Activated T-helper 1 cell treated with anti-CD3 and anti-CD28 coated beads, Interleukin-12 subunit alpha, Interleukin-12 subunit beta, Interleukin-2, Interleukin-4 antibody, amounts not matched to agents 30 ng/mL and 10 ng/mL and 1 ng/mL, durations not matched to agents 14 hours and 24 hours and 36 hours (primary cell): Measurements from ENCODE around the gene ZNF23. TPM values are rescaled to one million over a fixed set of nuclear protein-coding genes. Genes with fewer than 3 reads are reported as not detected.
A peak's percentile ranks its signal among the peaks of the same experiment; 100 is the strongest.

Experiments
- DNase-seq: peaks from one replicate; pipeline ENCODE4 v3.0.0; 2021; ENCODE audit warnings: low spot score
- H3K27ac Mint-ChIP-seq: one replicate; pipeline ENCODE4 v1.8.0; 2021; ENCODE audit warnings: mild to moderate bottlenecking, mixed read lengths
- H3K27me3 Mint-ChIP-seq: one replicate; pipeline ENCODE4 v1.8.0; 2022; ENCODE audit warnings: mild to moderate bottlenecking, moderate library complexity, mixed read lengths; ENCODE audit not compliant: insufficient read depth
- H3K36me3 Mint-ChIP-seq: one replicate; pipeline ENCODE4 v1.8.0; 2021; ENCODE audit warnings: low read depth, mixed read lengths
- H3K4me1 Mint-ChIP-seq: one replicate; pipeline ENCODE4 v1.8.0; 2021; ENCODE audit warnings: low read depth, mixed read lengths
- H3K4me3 Mint-ChIP-seq: one replicate; pipeline ENCODE4 v1.8.0; 2021; ENCODE audit warnings: mild to moderate bottlenecking, moderate library complexity, mixed read lengths
- H3K9me3 Mint-ChIP-seq: one replicate; pipeline ENCODE4 v1.8.0; 2021; ENCODE audit warnings: mixed read lengths
- intact Hi-C: fragments of 100-400 bp; cut with micrococcal nuclease; formaldehyde crosslinking; loops from one replicate; pipeline ENCODE4 v1.15.1; 2024
- total RNA-seq: library from RNA; stranded (reverse); gene quantifications from 2 replicates; pipeline ENCODE4 v1.2.3, GENCODE V29; 2022

The ZNF23 gene
- total RNA-seq, 1 donor from 2014 or later, result 6.4 TPM

DNA sequence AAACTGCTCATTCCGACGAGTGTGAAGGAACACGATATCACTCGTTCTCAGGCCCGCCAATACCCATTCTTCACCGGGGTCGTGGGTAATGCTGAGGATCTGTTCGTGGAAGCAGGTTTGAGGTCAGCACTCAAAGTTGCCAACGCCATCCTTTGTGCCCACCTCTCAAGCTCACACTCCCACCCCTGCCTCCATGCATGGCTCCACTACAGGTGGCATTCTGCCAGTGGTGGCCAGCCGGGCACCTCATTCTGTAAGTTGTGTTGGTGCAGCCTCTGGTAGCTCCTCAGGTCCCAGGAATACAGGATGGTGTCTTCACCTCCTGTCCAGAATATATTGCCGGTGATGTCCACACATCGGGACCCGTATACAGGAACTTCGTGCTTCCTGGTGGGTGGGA lies 30.9 kb downstream of the ZNF23 start:
- no peak for DNase-seq
- intact Hi-C loops, result no loop called here
- Mint-ChIP-seq H3K4me3 (no peak overlapping the region), H3K4me1 (no peaks in the 10 kb centered on the region), H3K36me3 (no peaks in the 10 kb centered on the region), H3K27ac (no peak overlapping the region), H3K27me3 (peaks cover 10% of the 10 kb centered on the region), H3K9me3 (no peaks in the 10 kb centered on the region)

- Mint-ChIP-seq H3K27me3 (peaks cover 11% of the 10 kb centered on the region), H3K4me1 (no peaks in the 10 kb centered on the region), H3K36me3 (no peaks in the 10 kb centered on the region), H3K4me3 (no peak overlapping the region), H3K27ac (no peak overlapping the region), H3K9me3 (no peaks in the 10 kb centered on the region)
- no peak for DNase-seq
- intact Hi-C loops, result no loop called here
Measured at GRCh38 chr16:71430744-71431143, 31.3 kb downstream of the ZNF23 start.

GRCh38 chr16:71429581-71429980 lies 32.5 kb downstream of the ZNF23 start:
- no peaks in the 10 kb centered on the region for H3K9me3 Mint-ChIP-seq
- no peak overlapping the region for H3K4me3 Mint-ChIP-seq
- peaks cover 21% of the 10 kb centered on the region for H3K27me3 Mint-ChIP-seq
- H3K27ac Mint-ChIP-seq, result no peak overlapping the region
- no peaks in the 10 kb centered on the region for H3K36me3 Mint-ChIP-seq
- DNase-seq, result no peak
- intact Hi-C loops, result no loop called here
- no peaks in the 10 kb centered on the region for H3K4me1 Mint-ChIP-seq

DNA sequence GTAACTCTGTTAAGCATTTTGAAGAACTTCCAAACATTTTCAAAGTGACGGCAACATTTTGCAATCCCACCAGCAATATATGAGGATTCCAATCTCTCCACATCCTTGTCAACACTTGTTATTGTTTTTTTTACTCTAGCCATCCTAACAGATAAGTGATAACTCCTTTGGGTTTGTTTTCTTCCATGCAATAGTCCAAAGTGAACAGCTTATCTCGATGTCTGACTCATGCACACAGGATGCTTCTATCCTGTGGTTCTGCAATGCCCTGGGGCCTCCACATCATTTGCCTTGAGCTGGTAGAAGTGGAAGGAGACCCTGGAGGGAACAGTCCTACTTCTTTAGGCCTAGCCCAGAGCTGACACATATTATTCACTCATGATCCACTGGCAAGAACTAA lies 33.2 kb downstream of the ZNF23 start:
- DNase-seq, result no peak
- no peak overlapping the region for H3K27ac Mint-ChIP-seq
- intact Hi-C loops, result no loop called here
- no peak overlapping the region for H3K4me3 Mint-ChIP-seq
- H3K9me3 Mint-ChIP-seq, result no peaks in the 10 kb centered on the region
- H3K27me3 Mint-ChIP-seq, result peaks cover 26% of the 10 kb centered on the region
- H3K36me3 Mint-ChIP-seq, result no peaks in the 10 kb centered on the region
- no peaks in the 10 kb centered on the region for H3K4me1 Mint-ChIP-seq

DNA sequence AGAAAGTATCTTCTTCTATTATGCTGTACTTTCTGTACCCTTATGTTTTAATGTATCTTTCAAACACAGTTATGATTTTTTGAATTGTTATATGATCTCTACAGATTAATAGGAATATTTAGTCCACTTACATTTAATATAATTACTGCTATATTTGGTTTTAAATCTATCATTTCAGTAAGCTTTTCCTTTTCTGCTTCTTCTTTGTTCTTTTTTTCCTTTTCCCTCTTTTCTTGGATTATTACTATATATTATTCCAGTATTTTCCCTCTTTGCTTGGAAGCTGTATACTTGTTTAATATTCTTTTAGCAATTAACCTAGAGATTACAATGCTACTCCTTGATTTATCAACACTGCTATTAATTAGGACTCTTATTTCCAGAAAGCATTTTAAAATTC lies 33.7 kb downstream of the ZNF23 start:
- Mint-ChIP-seq H3K27me3 (peaks cover 26% of the 10 kb centered on the region), H3K9me3 (no peaks in the 10 kb centered on the region), H3K36me3 (no peaks in the 10 kb centered on the region), H3K4me1 (no peaks in the 10 kb centered on the region), H3K4me3 (no peak overlapping the region), H3K27ac (no peak overlapping the region)
- intact Hi-C loops, result no loop called here
- no peak for DNase-seq

GRCh38 chr16:71426880-71427615 lies 35.0 kb downstream of the ZNF23 start:
- DNase-seq, result no peak
- Mint-ChIP-seq H3K36me3 (no peaks in the 10 kb centered on the region), H3K4me1 (no peaks in the 10 kb centered on the region), H3K4me3 (no peak overlapping the region), H3K27ac (no peak overlapping the region), H3K27me3 (peaks cover 26% of the 10 kb centered on the region), H3K9me3 (no peaks in the 10 kb centered on the region)
- intact Hi-C loops, result no loop called here

DNA sequence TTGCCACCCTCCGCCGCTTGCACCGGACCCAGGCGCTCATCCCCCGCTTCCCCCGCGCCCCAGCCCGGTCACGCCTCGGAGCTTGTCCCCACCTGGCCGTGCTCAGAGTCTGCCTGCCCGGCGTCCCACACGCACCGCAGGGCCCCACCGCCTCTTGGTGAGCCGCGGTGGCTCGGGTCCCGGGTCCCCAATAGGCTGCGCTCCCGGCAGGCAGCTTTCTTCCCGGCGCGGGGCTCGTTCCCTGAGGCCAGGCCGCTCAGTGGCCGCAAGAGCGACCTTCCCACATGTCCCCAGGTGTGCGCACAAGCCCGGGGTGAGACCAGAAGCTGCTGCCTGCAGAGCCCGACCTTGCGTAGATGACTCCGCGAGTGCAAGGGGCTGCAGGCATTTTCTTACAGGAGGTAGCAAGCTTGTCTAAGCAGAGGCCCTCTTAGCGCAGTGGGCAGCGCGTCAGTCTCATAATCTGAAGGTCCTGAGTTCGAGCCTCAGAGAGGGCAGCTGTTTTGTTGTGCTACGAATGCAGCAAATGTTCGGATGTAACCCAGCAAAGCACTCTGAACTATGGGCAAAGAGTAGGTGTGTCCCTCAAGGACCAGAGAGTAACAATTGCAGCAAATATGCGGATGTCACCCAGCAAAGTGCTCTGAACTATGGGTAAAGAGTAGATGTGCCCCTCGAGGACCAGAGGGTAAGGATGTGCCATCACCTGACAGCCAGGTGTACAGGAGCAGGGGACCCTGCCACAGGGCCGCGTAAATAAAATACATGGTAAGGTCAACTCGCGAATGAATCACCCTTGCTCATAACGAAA lies 35.8 kb downstream of the ZNF23 start:
- no peaks in the 10 kb centered on the region for H3K36me3 Mint-ChIP-seq
- intact Hi-C loops, result no loop called here
- H3K27me3 Mint-ChIP-seq, result peaks cover 29% of the 10 kb centered on the region
- no peaks in the 10 kb centered on the region for H3K9me3 Mint-ChIP-seq
- no peak overlapping the region for H3K4me3 Mint-ChIP-seq
- no peak overlapping the region for H3K27ac Mint-ChIP-seq
- no peaks in the 10 kb centered on the region for H3K4me1 Mint-ChIP-seq
- no peak for DNase-seq

- Mint-ChIP-seq H3K4me1 (no peaks in the 10 kb centered on the region), H3K27ac (no peak overlapping the region), H3K27me3 (peaks cover 29% of the 10 kb centered on the region), H3K36me3 (no peaks in the 10 kb centered on the region), H3K4me3 (no peak overlapping the region), H3K9me3 (no peaks in the 10 kb centered on the region)
- no peak for DNase-seq
- intact Hi-C loops, result no loop called here
Measured at GRCh38 chr16:71425746-71426068, 36.3 kb downstream of the ZNF23 start.

- Mint-ChIP-seq H3K4me3 (no peak overlapping the region), H3K27me3 (peaks cover 29% of the 10 kb centered on the region), H3K36me3 (no peaks in the 10 kb centered on the region), H3K4me1 (no peaks in the 10 kb centered on the region), H3K27ac (no peak overlapping the region), H3K9me3 (no peaks in the 10 kb centered on the region)
- intact Hi-C loops, result no loop called here
- no peak for DNase-seq
Measured at GRCh38 chr16:71424626-71425025, 37.4 kb downstream of the ZNF23 start.

- no peaks in the 10 kb centered on the region for H3K4me1 Mint-ChIP-seq
- DNase-seq, result no peak
- H3K27me3 Mint-ChIP-seq, result peaks cover 29% of the 10 kb centered on the region
- intact Hi-C loops, result no loop called here
- no peak overlapping the region for H3K27ac Mint-ChIP-seq
- H3K4me3 Mint-ChIP-seq, result no peak overlapping the region
- H3K36me3 Mint-ChIP-seq, result no peaks in the 10 kb centered on the region
- no peaks in the 10 kb centered on the region for H3K9me3 Mint-ChIP-seq
Measured at GRCh38 chr16:71423865-71424264, 38.2 kb downstream of the ZNF23 start.

DNA sequence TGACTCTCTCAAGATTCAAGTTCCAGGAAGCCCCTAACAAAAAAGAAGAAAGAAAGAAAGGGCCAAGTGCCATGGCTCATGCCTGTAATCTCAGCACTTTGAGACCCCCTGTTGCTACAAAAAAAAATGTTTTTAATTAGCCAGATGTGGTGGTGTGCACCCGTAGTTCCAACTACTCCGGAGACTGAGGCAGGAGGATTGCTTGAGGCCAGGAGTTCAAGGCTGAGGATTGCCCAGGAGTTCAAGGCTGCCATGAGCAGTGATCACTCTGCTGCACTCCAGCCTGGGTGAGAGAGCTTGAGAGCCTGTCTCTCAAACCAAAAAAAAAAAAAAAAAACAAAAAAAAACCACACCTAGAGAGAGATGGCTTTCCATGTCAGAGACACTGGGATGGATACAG lies 39.0 kb downstream of the ZNF23 start:
- Mint-ChIP-seq H3K4me3 (no peak overlapping the region), H3K27me3 (peaks cover 29% of the 10 kb centered on the region), H3K36me3 (no peaks in the 10 kb centered on the region), H3K4me1 (no peaks in the 10 kb centered on the region), H3K27ac (no peak overlapping the region), H3K9me3 (no peaks in the 10 kb centered on the region)
- DNase-seq, result no peak
- intact Hi-C loops, result no loop called here

DNA sequence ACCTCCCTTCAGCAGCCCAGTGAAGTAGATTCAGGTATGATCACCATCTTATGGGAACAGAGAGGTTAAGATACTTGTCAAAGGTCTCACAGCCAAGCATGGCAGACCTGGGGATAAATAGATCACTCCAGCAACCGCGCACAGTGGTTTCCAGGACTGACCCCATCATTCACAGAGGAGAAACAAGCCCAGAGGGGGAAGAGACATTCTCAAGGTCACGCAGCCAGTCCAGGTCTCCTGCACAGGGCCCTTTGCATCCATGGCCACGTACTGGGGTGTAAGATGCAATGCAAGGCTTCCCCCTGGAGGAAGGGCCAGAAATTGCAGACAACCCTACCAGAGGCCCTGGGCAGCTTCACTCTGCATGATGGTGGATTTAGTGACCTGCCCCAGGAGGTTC lies 40.1 kb downstream of the ZNF23 start:
- Mint-ChIP-seq H3K4me1 (no peaks in the 10 kb centered on the region), H3K27ac (no peak overlapping the region), H3K27me3 (peaks cover 25% of the 10 kb centered on the region), H3K36me3 (no peaks in the 10 kb centered on the region), H3K4me3 (no peak overlapping the region), H3K9me3 (no peaks in the 10 kb centered on the region)
- intact Hi-C loops, result no loop called here
- DNase-seq, result peak; percentile 20

DNA sequence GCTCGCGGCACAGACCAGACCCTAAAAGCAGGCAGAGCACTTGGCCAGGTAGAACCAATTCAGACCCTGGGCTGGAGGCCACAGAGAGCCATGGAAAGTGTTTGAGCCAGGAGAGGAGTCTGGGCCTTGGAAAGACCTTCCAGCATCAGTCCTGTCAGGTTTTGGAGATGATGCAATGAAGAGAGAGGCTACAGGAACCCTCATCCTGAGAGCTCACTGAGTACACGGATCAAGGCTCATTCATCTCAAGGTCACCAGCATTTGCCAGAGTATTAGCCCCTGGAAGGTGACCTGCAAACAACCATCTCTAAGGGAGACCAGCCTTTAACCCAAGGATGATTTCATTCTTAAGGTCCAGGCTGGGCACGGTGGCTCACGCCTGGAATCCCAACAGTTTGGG lies 48.0 kb downstream of the ZNF23 start:
- no peak for DNase-seq
- no peaks in the 10 kb centered on the region for H3K4me1 Mint-ChIP-seq
- intact Hi-C loops, result no loop called here
- H3K9me3 Mint-ChIP-seq, result no peaks in the 10 kb centered on the region
- H3K36me3 Mint-ChIP-seq, result no peaks in the 10 kb centered on the region
- no peak overlapping the region for H3K4me3 Mint-ChIP-seq
- peaks cover 7% of the 10 kb centered on the region for H3K27me3 Mint-ChIP-seq
- no peak overlapping the region for H3K27ac Mint-ChIP-seq
